NCI-H526 treated with DMSO at 0.1 percent for 48 hours (cell line): ENCODE measurements around the gene BDH1.
"Not testable (repeated sequence)": the region's sequence is repeated elsewhere in the genome, so short reads cannot be mapped to it uniquely, and the experiment has no call there.

Experiments used
- DNase-seq: peaks from one replicate; lab custom pipeline; 2025; lab: John Stamatoyannopoulos, UW

Gene BDH1

DNA sequence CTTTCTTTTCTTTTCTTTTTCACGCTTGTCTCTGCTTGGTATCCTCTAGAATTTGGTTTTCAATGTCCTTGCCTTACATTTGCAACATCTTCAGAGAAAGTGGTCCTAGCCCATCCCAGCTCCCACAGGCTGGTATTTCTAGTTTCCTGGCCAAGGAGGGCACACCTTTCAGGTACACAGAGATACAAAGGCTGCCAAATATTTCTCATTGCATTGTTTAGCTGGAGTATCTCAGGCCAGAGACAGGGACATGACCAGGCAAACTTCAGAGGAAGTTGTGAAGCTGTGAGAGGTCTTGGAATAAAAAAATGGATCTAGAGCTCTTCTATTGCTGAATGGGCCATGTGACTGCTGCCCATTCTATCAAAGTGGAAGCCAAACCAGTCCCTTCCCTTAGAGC lies 68.9 kb downstream of the BDH1 start:
- DNase-seq: no peak

GRCh38 chr3:197485143-197485542 lies 70.6 kb downstream of the BDH1 start:
- no peak for DNase-seq

- DNase-seq: no peak
Measured at GRCh38 chr3:197484204-197484901, 71.4 kb downstream of the BDH1 start.

DNA sequence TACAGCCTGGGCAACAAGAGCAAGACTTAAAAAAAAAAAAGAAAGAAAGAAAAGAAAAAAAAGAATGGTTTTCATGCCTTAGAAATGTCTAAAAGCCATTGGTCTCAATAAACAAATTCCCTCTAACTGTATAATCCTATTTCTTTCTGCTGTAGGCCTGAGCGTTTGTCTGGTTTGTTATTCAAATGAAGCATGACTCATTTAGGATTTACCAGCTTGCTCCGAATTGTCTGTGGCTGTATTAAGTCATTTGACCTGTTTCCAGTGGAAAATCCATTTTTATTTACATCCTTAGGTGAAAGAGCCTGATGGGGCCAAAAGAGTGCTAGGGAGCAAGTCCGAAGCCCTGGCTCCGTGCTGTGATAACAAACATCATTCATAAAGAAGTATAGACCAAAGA lies 73.8 kb downstream of the BDH1 start:
- peak; percentile 89 for DNase-seq

DNA sequence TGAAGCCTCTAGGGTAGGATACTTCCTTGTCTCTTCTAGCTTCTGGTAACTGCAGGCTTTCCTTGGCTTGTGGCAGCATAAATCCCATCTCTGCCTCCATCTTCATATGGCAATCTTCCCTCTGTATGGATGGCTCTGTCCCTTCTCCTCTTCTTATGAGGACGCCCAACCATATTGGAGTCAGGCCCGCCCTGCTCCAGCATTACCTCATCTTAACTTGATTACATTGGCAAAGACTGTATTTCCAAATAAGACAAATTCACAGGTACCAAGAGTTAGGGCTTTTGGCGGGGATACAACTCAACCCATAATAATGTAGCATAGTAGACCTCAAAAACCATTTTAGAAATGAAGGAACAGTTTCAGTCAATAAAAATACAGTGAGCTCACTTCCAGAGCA lies 75.4 kb downstream of the BDH1 start:
- no peak for DNase-seq

DNA sequence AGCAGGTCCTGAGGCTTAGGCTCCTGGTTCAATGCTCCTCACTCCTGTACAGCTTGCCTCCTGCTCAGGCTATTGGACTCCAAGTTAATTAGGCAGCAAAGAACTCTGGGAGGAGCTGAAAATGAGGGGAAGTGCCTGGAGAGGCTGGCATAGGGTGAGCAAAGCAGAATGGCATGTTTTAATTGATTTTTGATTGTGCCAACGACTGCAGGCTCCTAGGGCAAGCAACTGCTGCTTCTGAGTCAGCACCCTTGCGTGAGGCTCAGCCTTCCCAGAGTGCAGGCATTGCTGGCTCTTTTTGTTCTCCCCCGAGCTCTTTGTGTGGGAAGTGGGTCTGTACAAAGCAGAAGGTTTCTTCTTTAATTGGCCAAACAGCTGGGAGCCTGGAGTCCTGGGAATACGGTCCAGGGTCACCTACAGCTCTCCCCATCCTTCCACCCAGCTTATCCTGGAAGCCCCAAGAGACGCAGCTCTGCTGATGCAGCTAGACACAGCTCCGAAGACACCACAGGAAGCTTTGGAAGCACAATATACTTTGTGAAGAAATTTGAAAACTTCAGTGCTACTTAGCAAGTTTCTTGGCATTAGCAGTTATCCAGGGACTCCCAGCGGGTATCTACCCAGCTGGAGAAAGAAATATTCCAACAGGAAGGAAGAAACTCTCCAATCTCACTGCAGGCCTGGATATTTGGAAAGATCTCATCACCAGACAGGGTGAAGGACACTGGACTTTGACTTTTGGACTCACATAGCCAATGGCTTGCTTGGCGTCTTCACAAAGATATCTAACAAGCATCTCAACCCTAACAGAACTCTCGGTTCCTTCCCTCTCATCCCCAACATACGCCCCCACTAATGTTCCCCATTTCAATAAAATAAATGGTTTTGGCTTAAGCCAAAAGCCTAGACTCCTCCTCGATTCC lies 76.8 kb downstream of the BDH1 start:
- no peak for DNase-seq

DNA sequence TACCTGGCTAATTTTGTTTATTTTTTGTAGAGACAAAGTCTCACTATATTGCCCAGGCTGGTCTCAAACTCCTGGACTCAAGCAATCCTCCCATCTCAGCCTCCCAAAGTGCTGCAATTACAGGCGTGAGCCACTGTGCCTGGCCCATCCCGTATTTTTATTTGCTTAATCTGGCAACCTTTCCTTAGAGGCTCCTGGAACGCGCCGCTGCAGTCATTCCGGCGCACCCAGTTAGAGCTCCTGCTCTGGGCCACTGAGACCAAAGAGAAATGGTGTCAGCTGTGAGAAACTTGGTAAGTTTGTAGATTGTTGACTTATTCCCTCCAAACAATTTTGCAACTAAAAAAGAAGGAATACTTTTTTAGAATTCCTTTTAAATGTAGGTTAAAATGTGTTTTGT lies 78.0 kb downstream of the BDH1 start:
- DNase-seq: not testable (repeated sequence)

DNA sequence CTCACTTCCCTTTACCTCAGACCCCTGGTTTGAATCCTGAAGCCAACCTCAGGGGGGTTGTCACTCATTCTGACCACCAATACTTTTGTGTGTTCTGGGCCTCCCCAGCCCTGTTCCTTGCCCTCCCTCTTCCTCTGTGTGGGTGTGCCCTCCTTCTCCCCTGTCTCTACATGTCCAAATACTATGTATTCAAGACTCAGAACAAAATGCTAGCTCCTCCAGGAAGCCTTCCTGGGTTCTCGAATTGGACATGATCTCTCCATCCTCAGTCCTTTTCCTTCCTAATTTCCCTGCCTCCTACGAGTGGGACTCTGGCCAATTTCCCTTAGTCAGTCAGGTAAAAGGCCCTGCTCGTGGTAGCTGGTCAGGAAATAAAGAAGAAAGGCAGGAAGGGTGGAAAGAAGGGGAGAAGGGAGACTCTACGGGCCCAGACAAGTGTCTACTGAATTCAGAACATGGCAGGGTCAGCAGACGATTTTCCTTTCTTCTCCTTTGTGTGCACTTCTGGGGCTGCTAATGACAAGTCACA lies 79.7 kb downstream of the BDH1 start:
- no peak for DNase-seq

DNA sequence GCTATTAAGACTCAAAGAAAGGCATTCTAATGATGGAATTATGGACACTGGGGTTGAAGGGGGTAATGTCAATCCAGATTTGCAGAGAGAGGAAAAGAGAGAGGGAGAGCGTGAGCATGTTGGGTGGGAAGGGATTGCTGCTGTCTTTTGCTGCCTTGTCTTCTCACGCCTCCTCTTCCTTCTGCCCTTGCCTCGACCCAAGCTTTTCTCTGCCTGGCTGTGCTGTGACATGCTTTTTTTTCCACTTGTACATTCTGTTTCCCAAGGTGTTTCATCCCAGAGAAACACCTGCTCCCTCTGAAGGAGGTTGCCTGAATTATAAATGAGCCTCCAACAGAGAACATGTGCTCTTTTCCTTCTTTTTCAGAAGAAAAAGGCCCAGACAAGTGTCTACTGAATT lies 80.3 kb downstream of the BDH1 start:
- no peak for DNase-seq

GRCh38 chr3:197472151-197472550 lies 83.6 kb downstream of the BDH1 start:
- DNase-seq: no peak

DNA sequence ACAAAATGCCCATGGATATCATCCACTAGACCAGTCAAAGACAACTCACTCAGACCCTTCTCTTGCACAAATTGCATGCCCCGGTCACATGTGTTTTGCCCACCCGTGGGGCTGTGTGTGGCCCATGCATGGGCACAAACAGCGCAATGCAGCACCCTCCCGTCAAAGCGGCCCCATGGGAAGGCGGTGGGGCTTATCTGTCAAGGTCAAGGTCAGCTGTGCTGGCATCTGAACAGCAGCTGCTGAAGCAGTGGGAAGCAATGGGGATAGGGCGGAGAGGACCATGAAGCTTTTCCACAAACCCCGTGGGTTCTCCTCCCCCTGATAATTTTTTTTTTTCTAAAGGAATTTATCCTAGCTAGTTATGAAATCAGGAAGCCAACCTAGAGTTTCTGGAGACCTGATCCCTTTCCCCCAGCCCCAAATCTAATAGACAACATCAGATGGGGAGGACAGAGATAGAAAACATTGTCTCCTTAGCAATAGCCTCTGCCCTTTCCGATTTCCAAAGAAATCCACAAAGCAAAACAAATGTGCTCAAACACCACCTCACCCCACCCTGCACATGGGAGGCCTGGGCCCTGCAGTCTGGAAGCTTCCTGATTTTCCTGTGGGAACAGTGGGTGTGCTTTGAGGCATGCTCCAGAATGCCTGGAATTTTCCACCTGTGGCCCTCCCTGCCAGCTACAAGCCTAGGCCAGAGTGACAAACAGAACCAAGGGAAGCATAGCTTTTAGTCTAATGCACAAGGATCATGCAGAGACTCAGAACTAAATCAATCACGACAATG lies 84.4 kb downstream of the BDH1 start:
- no peak for DNase-seq

- DNase-seq: no peak
Measured at GRCh38 chr3:197468866-197469382, 86.8 kb downstream of the BDH1 start.

DNA sequence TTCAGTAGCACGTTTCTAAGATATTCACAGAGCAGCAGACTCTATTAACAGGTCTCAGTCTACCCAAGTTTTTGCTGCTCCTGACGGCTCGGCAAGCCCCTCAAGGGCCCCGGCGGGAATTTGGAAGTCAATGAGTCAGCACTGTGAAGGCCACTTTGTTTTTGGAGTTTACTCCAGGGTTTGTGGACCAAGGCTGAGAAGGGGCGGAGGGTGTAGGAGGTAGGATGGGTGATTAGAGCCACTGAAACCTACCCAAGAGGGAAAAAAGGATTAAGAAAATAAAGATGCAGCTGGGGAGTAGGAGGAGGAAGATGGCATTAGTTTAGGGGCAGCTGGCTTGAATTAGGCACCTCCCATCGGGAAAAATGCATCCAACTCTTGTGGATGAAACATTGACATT lies 87.6 kb downstream of the BDH1 start:
- DNase-seq: no peak

DNA sequence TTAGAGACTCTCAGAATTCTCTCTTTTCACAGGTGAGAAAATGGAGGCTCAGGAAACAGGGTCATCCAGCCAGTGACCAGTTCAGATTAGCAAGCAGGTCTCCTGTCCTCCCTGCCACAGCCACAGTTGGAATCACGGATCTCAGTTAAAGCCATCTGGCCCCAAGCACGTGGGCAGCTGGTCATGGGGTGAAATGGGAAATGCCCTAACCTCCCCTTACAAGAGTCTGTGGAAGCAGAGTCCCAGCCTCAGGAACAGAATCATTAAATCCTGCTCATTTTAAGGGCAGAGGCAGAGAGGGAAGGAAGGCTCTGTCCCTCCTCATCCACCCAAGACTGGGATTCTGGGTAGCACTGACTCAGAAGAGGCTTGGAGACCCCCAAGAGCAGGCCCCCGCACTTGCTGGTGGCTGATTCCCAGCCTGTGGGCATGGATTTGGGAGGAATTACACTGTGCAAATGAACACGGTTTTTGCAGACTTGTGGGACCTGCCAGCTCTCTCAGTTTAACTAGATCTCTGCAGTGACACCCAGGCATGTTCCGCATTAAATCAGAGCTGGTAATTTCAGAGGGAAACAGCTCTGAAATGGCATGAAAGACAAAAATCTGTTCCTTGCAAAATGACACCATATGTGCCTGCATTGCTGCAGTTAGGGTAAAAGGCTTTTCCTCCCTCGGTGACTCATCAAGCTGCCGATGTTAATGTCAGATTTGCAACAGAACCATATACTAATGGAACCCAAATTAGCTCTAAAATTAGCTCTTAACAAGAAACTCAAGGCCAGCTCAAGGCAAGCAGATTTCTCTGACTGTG lies 89.0 kb downstream of the BDH1 start:
- no peak for DNase-seq

- no peak for DNase-seq
Measured at GRCh38 chr3:197465996-197466549, 89.7 kb downstream of the BDH1 start.

DNA sequence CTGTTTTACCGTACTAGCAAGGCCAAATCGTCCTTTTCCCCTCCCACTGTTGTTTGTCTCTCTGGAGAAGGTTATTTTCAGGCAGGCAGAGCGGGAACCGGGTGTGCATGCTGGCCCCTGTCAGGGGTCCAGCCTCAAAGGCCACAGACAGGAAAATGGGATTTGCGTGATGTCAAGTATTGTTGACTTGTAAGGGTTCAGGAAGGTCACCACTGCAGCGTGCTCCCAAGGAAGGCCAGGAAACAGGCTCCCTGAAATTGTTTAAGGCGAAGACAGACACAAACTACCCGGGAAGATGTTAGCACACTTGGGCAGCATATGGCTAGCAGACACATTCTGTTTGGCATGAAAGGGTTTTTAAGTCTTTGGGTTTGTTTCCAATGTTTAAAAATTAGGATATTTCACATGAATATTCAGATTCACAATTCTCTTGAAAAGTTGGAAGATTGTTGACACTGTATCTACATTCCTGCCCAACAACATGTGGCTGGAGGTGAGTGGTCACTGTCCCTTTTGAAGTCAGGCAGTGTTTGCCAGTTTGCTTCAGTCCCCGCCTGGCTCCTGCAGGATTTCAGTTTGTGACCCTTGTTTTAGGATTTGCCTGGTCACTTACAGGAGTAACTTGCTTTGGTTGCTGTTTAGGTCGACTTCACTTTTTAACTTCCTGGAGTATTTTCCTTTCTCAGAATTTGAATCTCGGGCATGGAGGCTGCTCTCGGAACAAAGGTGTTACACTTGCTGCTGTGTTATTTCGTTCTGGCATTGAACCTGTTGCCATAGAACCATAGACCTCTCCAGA lies 90.4 kb downstream of the BDH1 start:
- DNase-seq: no peak

- no peak for DNase-seq
Measured at GRCh38 chr3:197464794-197465193, 91.0 kb downstream of the BDH1 start.

GRCh38 chr3:197463279-197463678 lies 92.5 kb downstream of the BDH1 start:
- no peak for DNase-seq

- DNase-seq: no peak
Measured at GRCh38 chr3:197462808-197463207, 93.0 kb downstream of the BDH1 start.

- no peak for DNase-seq
Measured at GRCh38 chr3:197460639-197461038, 95.1 kb downstream of the BDH1 start.
